ENCODE measurements around the gene PSMD2.

Gene PSMD2

GRCh38 chr3:184343200-184343876, 44.3 kb downstream of the PSMD2 start:
- no peak overlapping the region for H3K27ac ChIP-seq
- TF ChIP-seq CTCF (conservative IDR thresholded peaks at IDR 0.05) (no peak), ZFX (IDR thresholded peaks at IDR 0.05) (no peak)

DNA sequence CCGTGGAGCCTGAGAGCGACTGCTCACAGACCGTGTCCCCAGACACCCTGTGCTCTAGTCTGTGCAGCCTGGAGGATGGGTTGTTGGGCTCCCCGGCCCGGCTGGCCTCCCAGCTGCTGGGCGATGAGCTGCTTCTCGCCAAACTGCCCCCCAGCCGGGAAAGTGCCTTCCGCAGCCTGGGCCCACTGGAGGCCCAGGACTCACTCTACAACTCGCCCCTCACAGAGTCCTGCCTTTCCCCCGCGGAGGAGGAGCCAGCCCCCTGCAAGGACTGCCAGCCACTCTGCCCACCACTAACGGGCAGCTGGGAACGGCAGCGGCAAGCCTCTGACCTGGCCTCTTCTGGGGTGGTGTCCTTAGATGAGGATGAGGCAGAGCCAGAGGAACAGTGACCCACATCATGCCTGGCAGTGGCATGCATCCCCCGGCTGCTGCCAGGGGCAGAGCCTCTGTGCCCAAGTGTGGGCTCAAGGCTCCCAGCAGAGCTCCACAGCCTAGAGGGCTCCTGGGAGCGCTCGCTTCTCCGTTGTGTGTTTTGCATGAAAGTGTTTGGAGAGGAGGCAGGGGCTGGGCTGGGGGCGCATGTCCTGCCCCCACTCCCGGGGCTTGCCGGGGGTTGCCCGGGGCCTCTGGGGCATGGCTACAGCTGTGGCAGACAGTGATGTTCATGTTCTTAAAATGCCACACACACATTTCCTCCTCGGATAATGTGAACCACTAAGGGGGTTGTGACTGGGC, 45.7 kb downstream of the PSMD2 start:
- TF ChIP-seq CTCF (conservative IDR thresholded peaks at IDR 0.05): no peak
- no peak for TF ChIP-seq ZFX (IDR thresholded peaks at IDR 0.05)
- H3K27ac ChIP-seq: no peak overlapping the region

- no peak for TF ChIP-seq ZFX (IDR thresholded peaks at IDR 0.05)
- TF ChIP-seq CTCF (conservative IDR thresholded peaks at IDR 0.05): peak; percentile 86
- H3K27ac ChIP-seq: no peak overlapping the region; the same call in 1 of the 2 replicates
Measured at GRCh38 chr3:184345317-184346144, 46.5 kb downstream of the PSMD2 start.

DNA sequence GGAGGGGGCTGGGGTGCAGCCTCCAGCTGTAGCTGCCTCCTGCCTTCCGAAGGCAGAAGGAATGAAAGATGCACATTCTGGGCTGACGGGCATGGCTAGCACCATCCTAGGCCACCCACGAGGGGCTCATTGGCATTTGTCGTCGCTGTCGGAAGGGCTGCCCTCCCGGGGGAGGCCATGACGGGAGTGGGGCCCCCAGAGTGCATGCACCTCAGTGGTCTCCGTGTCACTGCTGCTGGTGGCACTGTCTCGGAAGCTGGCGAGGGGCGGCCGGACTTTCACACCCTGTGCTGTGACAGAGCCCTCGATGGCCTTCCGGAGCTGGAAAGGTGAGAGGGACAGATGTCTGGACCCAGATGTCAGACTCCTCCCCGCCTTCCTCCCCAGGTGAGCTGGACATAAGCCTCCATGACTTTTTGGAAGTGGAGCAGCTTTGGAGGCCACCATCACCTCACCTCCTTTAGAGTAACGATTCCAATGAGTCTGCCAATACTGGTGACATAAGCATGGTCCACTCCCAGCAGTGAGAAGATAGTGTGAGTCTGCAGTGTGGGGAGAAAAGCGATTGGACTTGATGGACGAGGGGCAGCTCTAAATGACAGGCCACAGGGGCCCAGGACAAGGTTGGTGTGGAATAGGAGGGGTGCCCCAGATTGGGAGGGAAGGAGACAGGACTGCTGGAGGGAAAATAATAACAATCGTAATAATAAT, 47.6 kb downstream of the PSMD2 start:
- no peak overlapping the region for H3K27ac ChIP-seq

DNA sequence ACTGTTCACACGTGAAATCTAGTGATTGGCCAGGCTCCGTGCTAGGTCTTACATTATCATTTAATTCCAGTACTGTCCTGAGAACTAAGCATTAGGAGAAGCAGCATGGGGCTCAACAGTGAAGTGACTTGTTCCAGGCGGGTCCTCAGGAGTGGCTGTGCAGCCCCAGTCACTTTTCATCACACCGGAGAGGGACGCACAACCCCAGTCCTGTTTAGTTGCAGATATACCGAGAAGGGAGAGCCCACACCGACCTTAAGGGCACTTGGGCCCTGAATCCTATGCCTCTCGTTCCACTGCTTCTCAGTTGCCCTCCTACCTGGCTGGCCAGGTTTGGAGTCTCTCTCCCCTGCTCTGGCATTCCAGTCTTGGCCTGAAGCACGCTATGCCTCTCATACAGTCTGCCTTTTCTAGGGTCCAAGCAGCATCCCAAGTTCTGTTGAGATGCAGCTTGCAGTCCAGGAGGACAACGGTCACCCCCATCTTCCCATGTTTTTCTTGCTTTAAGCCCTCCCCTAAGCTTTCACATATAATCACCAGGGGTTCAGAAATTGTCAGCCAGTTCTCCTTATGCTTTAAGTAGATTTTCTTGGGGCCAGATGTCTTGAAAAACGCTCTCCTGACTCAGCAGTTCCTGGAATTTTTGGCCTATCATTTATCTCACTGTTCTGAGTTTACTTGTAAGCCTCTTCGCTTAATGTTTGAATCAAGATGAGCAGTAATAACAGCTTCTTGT, 48.4 kb downstream of the PSMD2 start:
- no peak overlapping the region for H3K27ac ChIP-seq
- no peak for TF ChIP-seq ZFX (IDR thresholded peaks at IDR 0.05)
- TF ChIP-seq CTCF (conservative IDR thresholded peaks at IDR 0.05): no peak

More for the DNA sequence above, 47.6 kb downstream of the PSMD2 start:
- TF ChIP-seq CTCF (conservative IDR thresholded peaks at IDR 0.05): no peak
- TF ChIP-seq ZFX (IDR thresholded peaks at IDR 0.05): no peak

DNA sequence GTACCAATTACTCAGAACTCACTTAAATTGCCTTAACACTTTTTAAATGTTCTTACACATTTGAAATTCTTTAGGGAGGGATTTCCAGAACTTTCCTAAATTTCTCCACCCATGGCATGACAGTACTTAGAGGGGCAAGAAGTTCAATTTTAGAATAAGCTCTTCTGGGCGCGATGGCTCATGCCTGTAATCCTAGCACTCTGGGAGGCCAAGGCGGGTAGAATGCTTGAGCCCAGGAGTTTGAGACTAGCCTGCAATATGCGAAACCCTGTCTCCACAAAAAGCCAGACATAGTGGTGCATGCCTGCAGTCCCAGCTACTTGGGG, 49.0 kb downstream of the PSMD2 start:
- TF ChIP-seq ZFX (IDR thresholded peaks at IDR 0.05) (no peak), CTCF (conservative IDR thresholded peaks at IDR 0.05) (no peak)
- no peak overlapping the region for H3K27ac ChIP-seq

Data from C4-2B (cell line).